Rectal smooth muscle tissue (tissue), 1 donor: Measurements from ENCODE around the gene CRY2.

ENCODE experiments used
- H3K27ac ChIP-seq: one replicate; pipeline ENCODE4 v1.7.0; 2013; ENCODE audit warnings: low read depth, low read length, inconsistent platforms
- H3K27me3 ChIP-seq: one replicate; pipeline ENCODE4 v1.7.0; 2013; ENCODE audit warnings: low read length; ENCODE audit not compliant: control insufficient read depth, insufficient read depth
- H3K36me3 ChIP-seq: one replicate; pipeline ENCODE4 v1.7.0; 2013; ENCODE audit warnings: low read length; ENCODE audit not compliant: control insufficient read depth, insufficient read depth
- H3K4me1 ChIP-seq: one replicate; pipeline ENCODE4 v1.7.0; 2013; ENCODE audit warnings: low read length; ENCODE audit not compliant: control insufficient read depth, insufficient read depth
- H3K4me3 ChIP-seq: one replicate; pipeline ENCODE4 v1.7.0; 2013; ENCODE audit warnings: low read length
- H3K9ac ChIP-seq: one replicate; pipeline ENCODE4 v1.7.0; 2013; ENCODE audit warnings: low read length

The CRY2 gene

DNA sequence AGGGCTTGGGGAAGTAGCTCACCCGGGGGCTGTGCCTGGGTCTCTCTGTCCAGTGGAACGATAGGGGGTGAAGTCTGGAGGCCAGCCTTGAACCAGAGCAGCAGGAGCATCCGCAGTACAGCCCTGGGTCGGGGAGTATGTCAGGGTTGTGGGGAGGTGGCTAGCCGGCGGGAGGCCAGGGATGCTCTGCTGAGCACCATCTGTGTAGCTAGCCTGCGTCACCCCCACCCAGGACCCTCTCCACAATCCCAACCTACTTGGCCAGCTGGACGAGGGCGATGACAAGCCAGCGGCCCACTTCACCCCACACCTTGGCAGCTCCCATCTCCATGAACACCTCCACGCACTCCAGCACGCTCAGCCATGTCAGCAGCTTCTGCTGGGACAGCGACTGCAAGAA lies 68.2 kb downstream of the CRY2 start:
- Histone ChIP-seq H3K36me3 (peaks cover 25% of the 10 kb centered on the region), H3K4me3 (no peak overlapping the region), H3K4me1 (no peaks in the 10 kb centered on the region), H3K27me3 (no peaks in the 10 kb centered on the region), H3K27ac (no peak overlapping the region), H3K9ac (no peak overlapping the region)

GRCh38 chr11:45917286-45917622 lies 70.0 kb downstream of the CRY2 start:
- Histone ChIP-seq H3K9ac (peak overlapping the region; percentile 82), H3K4me1 (no peaks in the 10 kb centered on the region), H3K36me3 (peaks cover 17% of the 10 kb centered on the region), H3K4me3 (peak overlapping the region; percentile 99), H3K27me3 (no peaks in the 10 kb centered on the region), H3K27ac (peak overlapping the region; percentile 79)

GRCh38 chr11:45917623-45918330 lies 70.5 kb downstream of the CRY2 start, which contains the start of gene PEX16:
Gene PEX16 (minus strand): TSS chr11:45917877. CDS start chr11:45917811, 66 bp downstream.
- H3K9ac ChIP-seq = peak within 1 kb of the TSS; percentile 82
- H3K27me3 ChIP-seq = no peaks in the 10 kb centered on the region
- no peaks in the 10 kb centered on the region for H3K4me1 ChIP-seq
- H3K27ac ChIP-seq = peak within 1 kb of the TSS; percentile 79
- peaks cover 17% of the 10 kb centered on the region for H3K36me3 ChIP-seq
- peak within 1 kb of the TSS; percentile 99 for H3K4me3 ChIP-seq

DNA sequence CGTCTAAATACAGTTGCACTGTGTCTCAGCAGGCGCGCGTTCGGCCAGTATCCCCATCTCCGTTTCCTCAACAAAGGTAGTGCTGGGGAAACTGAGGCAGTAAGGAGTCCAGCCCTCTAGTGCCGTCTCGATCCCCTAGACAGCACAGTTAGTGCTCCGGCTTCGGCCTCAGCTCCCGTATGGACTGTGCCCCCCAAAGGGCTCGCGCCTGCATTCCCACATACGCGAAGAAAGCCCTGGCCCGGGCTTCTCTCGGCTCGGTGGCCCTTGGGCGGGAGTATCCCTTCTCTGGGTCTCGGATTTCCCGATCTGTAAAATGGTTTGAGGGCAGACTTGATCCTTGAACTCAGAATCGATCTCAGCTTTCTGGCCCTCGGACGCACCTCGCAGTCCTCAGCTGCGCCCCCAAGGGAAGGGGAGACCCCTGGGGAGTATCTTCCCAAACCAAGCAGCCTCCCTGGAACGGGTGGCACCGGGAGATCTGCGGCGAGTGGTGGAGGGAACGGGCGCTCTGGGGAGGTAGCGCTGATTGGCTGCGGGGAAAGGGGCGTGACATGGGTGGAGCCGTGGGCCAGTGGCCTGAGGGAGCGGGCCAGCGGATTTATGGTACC lies 71.2 kb downstream of the CRY2 start:
- Histone ChIP-seq H3K36me3 (peaks cover 11% of the 10 kb centered on the region), H3K4me1 (no peaks in the 10 kb centered on the region), H3K4me3 (peak overlapping the region; percentile 99), H3K9ac (peak overlapping the region; percentile 59), H3K27me3 (peaks cover 6% of the 10 kb centered on the region), H3K27ac (peak overlapping the region; percentile 79)

- peak overlapping the region; percentile 99 for H3K4me3 ChIP-seq
- no peak overlapping the region for H3K27ac ChIP-seq
- H3K9ac ChIP-seq = no peak overlapping the region
- peaks cover 4% of the 10 kb centered on the region for H3K36me3 ChIP-seq
- H3K4me1 ChIP-seq = no peaks in the 10 kb centered on the region
- peaks cover 7% of the 10 kb centered on the region for H3K27me3 ChIP-seq
Observed at GRCh38 chr11:45918962-45919675, 71.8 kb downstream of the CRY2 start.

DNA sequence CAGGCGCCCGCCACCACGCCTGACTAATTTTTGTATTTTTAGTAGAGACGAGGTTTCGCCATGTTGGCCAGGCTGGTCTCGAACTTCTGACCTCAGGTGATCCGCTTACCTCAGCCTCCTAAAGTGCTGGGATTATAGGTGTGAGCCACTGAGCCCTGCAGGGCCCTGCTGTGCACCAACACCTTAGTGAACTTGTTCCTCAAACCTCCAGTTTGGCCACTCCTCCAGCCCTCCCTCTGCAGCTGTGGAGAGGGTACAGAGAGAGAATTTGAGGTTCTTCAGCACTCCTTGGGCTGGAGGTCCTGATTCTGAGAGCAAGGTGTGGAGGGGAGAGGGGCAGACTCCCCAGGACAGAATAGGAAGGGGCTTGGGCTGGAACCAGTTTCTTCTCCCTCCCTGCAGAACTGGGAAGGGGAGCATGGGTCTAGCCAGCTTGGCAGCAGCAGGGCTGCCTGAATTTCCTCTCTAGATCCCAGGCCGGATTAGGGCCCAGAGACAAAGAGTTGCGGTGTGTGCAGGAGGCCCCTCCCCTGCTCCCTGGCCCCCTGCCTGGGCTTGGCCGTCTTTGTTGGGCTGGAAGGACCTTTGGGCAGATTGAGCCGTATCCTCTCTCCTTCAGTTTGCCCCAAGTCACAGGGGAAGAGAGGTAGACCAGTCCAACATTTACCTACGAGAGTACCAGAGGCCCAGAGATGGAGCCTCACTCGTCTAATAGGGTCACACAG lies 72.7 kb downstream of the CRY2 start:
- H3K4me3 ChIP-seq = no peak overlapping the region
- H3K27ac ChIP-seq = no peak overlapping the region
- H3K36me3 ChIP-seq = no peaks in the 10 kb centered on the region
- H3K9ac ChIP-seq = no peak overlapping the region
- no peaks in the 10 kb centered on the region for H3K4me1 ChIP-seq
- H3K27me3 ChIP-seq = peaks cover 7% of the 10 kb centered on the region

DNA sequence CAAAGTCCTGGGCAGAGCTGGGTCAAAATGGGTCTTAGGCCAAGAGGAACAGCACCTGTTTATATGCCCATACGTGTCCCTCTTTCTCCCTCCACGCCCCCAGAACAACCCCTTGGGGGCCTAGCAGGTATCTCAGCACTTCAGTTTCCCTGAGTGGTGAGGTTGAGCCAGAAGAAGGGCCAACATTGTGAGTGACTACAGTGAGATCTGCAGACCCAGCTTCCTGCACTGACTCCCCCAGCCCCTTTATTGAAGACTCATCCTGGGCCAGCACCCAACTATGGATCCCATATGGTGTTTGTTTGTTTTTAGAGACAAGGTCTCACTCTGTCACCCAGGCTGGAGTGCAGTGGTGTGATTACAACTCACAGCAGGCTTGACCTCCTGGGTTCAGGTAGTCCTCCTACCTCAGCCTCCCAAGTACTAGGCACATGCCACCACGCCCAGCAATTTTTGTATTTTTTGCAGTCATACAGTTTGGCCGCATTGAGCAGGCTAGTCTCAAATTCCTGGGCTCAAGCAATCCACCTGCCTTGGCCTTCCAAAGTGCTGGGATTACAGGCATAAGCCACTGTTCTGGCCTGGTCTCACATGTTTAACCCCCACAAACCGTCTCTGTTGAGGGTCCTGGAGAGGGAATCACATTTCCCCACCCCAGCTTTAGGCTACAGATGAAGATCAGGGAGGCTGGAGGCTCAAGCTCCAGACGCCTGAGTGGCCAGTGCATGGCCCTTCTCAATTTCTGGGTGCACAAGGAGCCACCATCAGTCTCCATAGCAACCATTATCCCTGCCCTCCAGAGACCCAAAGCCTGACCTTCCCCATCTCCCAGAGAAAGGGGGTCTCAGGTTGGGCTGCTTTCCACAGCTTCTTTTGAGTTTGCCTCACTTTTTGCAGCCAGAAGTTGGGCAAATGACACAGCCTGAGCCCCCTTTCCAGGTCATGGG lies 73.5 kb downstream of the CRY2 start:
- H3K4me3 ChIP-seq = no peak overlapping the region
- peaks cover 7% of the 10 kb centered on the region for H3K27me3 ChIP-seq
- no peak overlapping the region for H3K9ac ChIP-seq
- no peak overlapping the region for H3K27ac ChIP-seq
- no peaks in the 10 kb centered on the region for H3K36me3 ChIP-seq
- H3K4me1 ChIP-seq = no peaks in the 10 kb centered on the region

DNA sequence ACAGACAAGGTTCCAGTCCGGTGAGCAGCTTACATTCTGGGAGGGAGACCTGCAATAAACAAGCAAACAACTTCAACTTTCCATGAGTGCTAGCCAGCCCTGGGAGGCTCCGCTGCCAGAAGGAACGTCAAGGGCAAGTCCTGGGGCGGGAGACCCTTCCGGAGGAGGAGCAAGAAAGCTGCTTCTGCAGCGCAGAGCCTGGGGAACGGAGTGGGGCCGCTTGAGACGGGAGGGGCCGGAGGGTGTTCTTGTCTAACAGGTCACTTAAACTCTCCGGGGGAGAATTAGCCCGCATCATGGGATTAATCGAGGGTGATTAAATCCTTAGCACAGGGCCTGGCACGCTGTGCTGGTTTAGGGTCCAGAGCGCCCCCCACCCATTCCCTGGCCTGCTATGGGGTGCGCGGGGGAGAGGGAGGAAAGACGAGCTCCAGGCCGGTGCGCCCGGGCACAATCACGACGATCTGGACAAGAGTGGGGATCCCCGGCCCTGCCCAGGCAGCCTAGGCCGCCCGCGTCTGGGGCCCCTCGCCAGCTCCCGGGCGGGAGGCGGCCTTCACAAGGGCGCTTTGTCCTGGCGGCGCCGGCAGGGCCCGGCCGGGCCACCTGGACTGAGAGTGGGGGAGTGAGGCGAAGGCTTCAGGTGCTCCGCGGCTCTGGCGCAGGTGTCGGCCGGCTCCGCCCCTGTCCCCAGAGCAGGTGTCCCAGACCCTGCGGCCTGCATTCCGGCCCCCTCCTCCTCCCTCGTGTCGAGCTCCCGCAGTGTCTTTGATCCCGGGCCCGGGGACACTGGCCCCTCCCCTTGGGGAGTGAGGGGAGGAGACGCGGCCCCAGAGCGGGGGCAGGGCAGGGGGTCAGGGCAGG lies 74.5 kb downstream of the CRY2 start:
- Histone ChIP-seq H3K4me3 (peak overlapping the region; percentile 35), H3K36me3 (no peaks in the 10 kb centered on the region), H3K9ac (no peak overlapping the region), H3K27me3 (peaks cover 7% of the 10 kb centered on the region), H3K4me1 (no peaks in the 10 kb centered on the region), H3K27ac (no peak overlapping the region)

DNA sequence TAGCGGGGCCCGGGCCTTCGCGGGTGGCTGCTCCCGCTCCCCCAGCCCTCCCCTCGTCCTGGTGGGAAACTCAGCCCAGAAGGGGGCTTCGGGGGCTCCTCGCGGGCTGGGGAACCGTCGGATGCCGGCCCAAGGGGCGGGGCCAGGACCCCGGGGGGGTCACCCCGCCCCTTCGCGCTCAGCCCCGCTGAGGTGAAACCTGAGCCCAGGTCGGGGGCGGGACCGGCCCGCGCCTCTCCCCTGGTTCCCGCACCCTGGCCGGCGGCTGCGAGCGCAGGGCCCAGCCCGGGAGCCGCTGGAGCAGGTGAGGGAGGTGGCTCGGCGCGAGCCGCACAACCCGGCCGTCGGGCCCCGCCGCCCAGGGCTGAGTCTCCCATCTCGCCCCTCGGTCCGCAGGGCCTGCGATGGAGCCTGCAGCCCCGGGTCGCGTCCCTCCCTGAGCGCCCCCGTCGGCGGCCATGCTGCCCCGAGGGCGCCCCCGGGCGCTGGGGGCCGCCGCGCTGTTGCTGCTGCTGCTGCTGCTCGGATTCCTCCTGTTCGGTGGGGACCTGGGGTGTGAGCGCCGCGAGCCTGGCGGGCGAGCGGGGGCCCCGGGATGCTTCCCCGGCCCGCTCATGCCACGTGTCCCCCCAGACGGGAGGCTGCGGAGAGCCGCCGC lies 75.3 kb downstream of the CRY2 start, which contains the start of gene LARGE2:
LARGE2 (plus strand) TSS at position 232 of the 658 bp plus-strand sequence; CDS start at position 459, 227 bp downstream.
- Histone ChIP-seq H3K27ac (no peak within 1 kb of the TSS), H3K9ac (no peak within 1 kb of the TSS), H3K4me1 (no peaks in the 10 kb centered on the region), H3K4me3 (peak within 1 kb of the TSS; percentile 38), H3K27me3 (peaks cover 7% of the 10 kb centered on the region), H3K36me3 (no peaks in the 10 kb centered on the region)

- H3K4me3 ChIP-seq = no peak overlapping the region
- H3K9ac ChIP-seq = no peak overlapping the region
- no peak overlapping the region for H3K27ac ChIP-seq
- no peaks in the 10 kb centered on the region for H3K36me3 ChIP-seq
- peaks cover 7% of the 10 kb centered on the region for H3K27me3 ChIP-seq
- H3K4me1 ChIP-seq = no peaks in the 10 kb centered on the region
Observed at GRCh38 chr11:45924036-45924915, 77.0 kb downstream of the CRY2 start.
